WTC11 (cell line): ENCODE results near the gene GALT. TPM values are rescaled to one million over a fixed set of nuclear protein-coding genes. Genes with fewer than 3 reads are reported as not detected.

Experiments used
- ATAC-seq: fragments of 200-7000 bp; cut with Tn5 transposase; 2 replicates; pipeline ENCODE4 v1.10.0; 2021; ENCODE audit warnings: mild to moderate bottlenecking, moderate library complexity
- CTCF ChIA-PET: fragments of 300-600 bp; sonication (Branson Sonifier 250); formaldehyde crosslinking; loops from one replicate; lab custom pipeline; 2021; ENCODE audit warnings: antibody characterized with exemption; lab: Charles Lee
- POLR2A ChIA-PET: fragments of 350-600 bp; sonication (Branson Sonifier 250); formaldehyde crosslinking; loops from one replicate; lab custom pipeline; 2021; ENCODE audit warnings: antibody characterized with exemption; lab: Charles Lee
- DNase-seq: peaks from one replicate; pipeline ENCODE4 v3.0.0; 2021; ENCODE audit warnings: low spot score
- H3K27ac Mint-ChIP-seq: 2 replicates; pipeline ENCODE4 v1.8.0; 2021; ENCODE audit warnings: mixed read lengths
- H3K27me3 Mint-ChIP-seq: 2 replicates; pipeline ENCODE4 v1.8.0; 2021; ENCODE audit warnings: low read depth, mild to moderate bottlenecking, moderate library complexity, mixed read lengths
- H3K36me3 Mint-ChIP-seq: 2 replicates; pipeline ENCODE4 v1.8.0; 2021; ENCODE audit warnings: mixed read lengths
- H3K4me1 Mint-ChIP-seq: 2 replicates; pipeline ENCODE4 v1.8.0; 2022; ENCODE audit warnings: mixed read lengths
- H3K4me3 Mint-ChIP-seq: 2 replicates; pipeline ENCODE4 v1.8.0; 2021; ENCODE audit warnings: mild to moderate bottlenecking, moderate library complexity, mixed read lengths
- H3K9me3 Mint-ChIP-seq: 2 replicates; pipeline ENCODE4 v1.8.0; 2021; ENCODE audit warnings: mixed read lengths
- AFF4 ChIP-seq: sonication (generic); formaldehyde crosslinking; IDR thresholded peaks from 2 replicates; pipeline ENCODE4 v1.8.1; 2023; ENCODE audit warnings: mild to moderate bottlenecking, missing genetic modification reagents, borderline replicate concordance
- ATF2 ChIP-seq: sonication (generic); formaldehyde crosslinking; IDR thresholded peaks from 2 replicates; pipeline ENCODE4 v1.8.1; 2022; ENCODE audit warnings: low read depth, missing genetic modification reagents, borderline replicate concordance
- ATF6 ChIP-seq: sonication (generic); formaldehyde crosslinking; IDR thresholded peaks from 2 replicates; pipeline ENCODE4 v1.8.1; 2023; ENCODE audit warnings: mild to moderate bottlenecking, missing genetic modification reagents
- CREM ChIP-seq: sonication (generic); formaldehyde crosslinking; IDR thresholded peaks from 2 replicates; pipeline ENCODE4 v1.8.1; 2022; ENCODE audit warnings: mild to moderate bottlenecking, missing genetic modification reagents, moderate library complexity
- E2F1 ChIP-seq: sonication (generic); formaldehyde crosslinking; IDR thresholded peaks from 2 replicates; pipeline ENCODE4 v1.8.0; 2022; ENCODE audit warnings: mild to moderate bottlenecking, missing genetic modification reagents
- FOXJ3 ChIP-seq: sonication (generic); formaldehyde crosslinking; IDR thresholded peaks from 2 replicates; pipeline ENCODE4 v1.9.0; 2021; ENCODE audit warnings: missing genetic modification reagents, mild to moderate bottlenecking, borderline replicate concordance
- HMGXB4 ChIP-seq: sonication (generic); formaldehyde crosslinking; IDR thresholded peaks from 2 replicates; pipeline ENCODE4 v1.8.1; 2023; ENCODE audit warnings: mild to moderate bottlenecking, moderate library complexity, missing genetic modification reagents
- IRF2 ChIP-seq: sonication (generic); formaldehyde crosslinking; IDR thresholded peaks from 2 replicates; pipeline ENCODE4 v1.8.0; 2022; ENCODE audit warnings: low read depth, missing genetic modification reagents, borderline replicate concordance
- NR1H2 ChIP-seq: sonication (generic); formaldehyde crosslinking; IDR thresholded peaks from 2 replicates; pipeline ENCODE4 v1.9.0; 2021; ENCODE audit warnings: mild to moderate bottlenecking, moderate library complexity, missing genetic modification reagents
- NR2C2 ChIP-seq: sonication (generic); formaldehyde crosslinking; IDR thresholded peaks from 2 replicates; pipeline ENCODE4 v1.8.0; 2022; ENCODE audit warnings: mild to moderate bottlenecking, missing genetic modification reagents
- PRRX2 ChIP-seq: fragments of 250-450 bp; sonication (Bioruptor Pico); IDR thresholded peaks from 2 replicates; pipeline ENCODE4 v1.8.0; 2021; ENCODE audit warnings: mild to moderate bottlenecking
- SMAD4 ChIP-seq: sonication (generic); formaldehyde crosslinking; IDR thresholded peaks from 2 replicates; pipeline ENCODE4 v1.8.0; 2022; ENCODE audit warnings: mild to moderate bottlenecking, missing genetic modification reagents
- ZBTB21 ChIP-seq: sonication (generic); formaldehyde crosslinking; IDR thresholded peaks from 2 replicates; pipeline ENCODE4 v1.8.1; 2023; ENCODE audit warnings: mild to moderate bottlenecking, missing genetic modification reagents, borderline replicate concordance
- total RNA-seq: library from RNA; stranded (reverse); gene quantifications from 3 replicates; pipeline ENCODE4 v1.2.3, GENCODE V29; 2021

The GALT gene
- total RNA-seq, 1 experiment from 2014 or later = 39.7 TPM

GRCh38 chr9:34623374-34624235 is 22.9 kb upstream of the GALT start:
- no peak for TF ChIP-seq E2F1
- TF ChIP-seq CREM = no peak
- TF ChIP-seq ZBTB21 (CRISPR knock-in tag) = no peak
- no peak for TF ChIP-seq AFF4 (CRISPR knock-in tag)
- no peak for TF ChIP-seq SMAD4 (CRISPR knock-in tag)
- TF ChIP-seq FOXJ3 (CRISPR knock-in tag) = no peak
- no peak for TF ChIP-seq ATF2 (CRISPR knock-in tag)
- TF ChIP-seq HMGXB4 (CRISPR knock-in tag) = no peak
- no peak for TF ChIP-seq IRF2
- TF ChIP-seq NR2C2 (CRISPR knock-in tag) = no peak
- no peak overlapping the region for H3K27ac Mint-ChIP-seq
- H3K4me3 Mint-ChIP-seq = peak overlapping the region; percentile 29; the same call in 1 of the 2 replicates
- no peaks in the 10 kb centered on the region for H3K36me3 Mint-ChIP-seq
- ATAC-seq = no peak
- ChIA-PET POLR2A (no interaction called here), CTCF (interaction anchor here (0.9 to 3.0 kb wide), 6 partner anchors 10 to 61 kb away, joined by 3 to 12 read pairs (median 7); partner anchors contain the start of genes GALT and RPP25L)
- H3K9me3 Mint-ChIP-seq = peaks cover 4% of the 10 kb centered on the region
- H3K4me1 Mint-ChIP-seq = peaks cover 16% of the 10 kb centered on the region
- DNase-seq = peak; percentile 28
- peaks cover 83% of the 10 kb centered on the region for H3K27me3 Mint-ChIP-seq

- Mint-ChIP-seq H3K4me1 (peaks cover 17% of the 10 kb centered on the region), H3K27ac (no peak overlapping the region), H3K27me3 (peaks cover 83% of the 10 kb centered on the region), H3K36me3 (no peaks in the 10 kb centered on the region), H3K4me3 (peak overlapping the region; percentile 8; the same call in 1 of the 2 replicates), H3K9me3 (peaks cover 4% of the 10 kb centered on the region)
- ATAC-seq (peak; percentile 14), DNase-seq (peak; percentile 34)
- ChIA-PET POLR2A (no interaction called here), CTCF (interaction anchor here (0.7 to 2.3 kb wide), 8 partner anchors 10 to 221 kb away, joined by 3 to 19 read pairs (median 6); partner anchors contain the start of genes GALT, RPP25L and SIGMAR1)
- TF ChIP-seq ATF2 (CRISPR knock-in tag) (no peak), E2F1 (no peak), ATF6 (CRISPR knock-in tag) (no peak), NR1H2 (CRISPR knock-in tag) (no peak), PRRX2 (CRISPR knock-in tag) (no peak)
Measured at GRCh38 chr9:34624475-34625185, 21.8 kb upstream of the GALT start.
